GM18519 (cell line): ENCODE data around the gene CXCR5.
"Not testable (repeated sequence)": the region's sequence is repeated elsewhere in the genome, so short reads cannot be mapped to it uniquely, and the experiment has no call there.

Experiments
- ATAC-seq: cut with Tn5 transposase; IDR thresholded peaks from one replicate; pipeline ENCODE4 v1.9.1; 2021; ENCODE audit warnings: mild to moderate bottlenecking, moderate library complexity; ENCODE audit not compliant: unreplicated experiment, low FRiP score

CXCR5 gene, protein sequence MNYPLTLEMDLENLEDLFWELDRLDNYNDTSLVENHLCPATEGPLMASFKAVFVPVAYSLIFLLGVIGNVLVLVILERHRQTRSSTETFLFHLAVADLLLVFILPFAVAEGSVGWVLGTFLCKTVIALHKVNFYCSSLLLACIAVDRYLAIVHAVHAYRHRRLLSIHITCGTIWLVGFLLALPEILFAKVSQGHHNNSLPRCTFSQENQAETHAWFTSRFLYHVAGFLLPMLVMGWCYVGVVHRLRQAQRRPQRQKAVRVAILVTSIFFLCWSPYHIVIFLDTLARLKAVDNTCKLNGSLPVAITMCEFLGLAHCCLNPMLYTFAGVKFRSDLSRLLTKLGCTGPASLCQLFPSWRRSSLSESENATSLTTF

DNA sequence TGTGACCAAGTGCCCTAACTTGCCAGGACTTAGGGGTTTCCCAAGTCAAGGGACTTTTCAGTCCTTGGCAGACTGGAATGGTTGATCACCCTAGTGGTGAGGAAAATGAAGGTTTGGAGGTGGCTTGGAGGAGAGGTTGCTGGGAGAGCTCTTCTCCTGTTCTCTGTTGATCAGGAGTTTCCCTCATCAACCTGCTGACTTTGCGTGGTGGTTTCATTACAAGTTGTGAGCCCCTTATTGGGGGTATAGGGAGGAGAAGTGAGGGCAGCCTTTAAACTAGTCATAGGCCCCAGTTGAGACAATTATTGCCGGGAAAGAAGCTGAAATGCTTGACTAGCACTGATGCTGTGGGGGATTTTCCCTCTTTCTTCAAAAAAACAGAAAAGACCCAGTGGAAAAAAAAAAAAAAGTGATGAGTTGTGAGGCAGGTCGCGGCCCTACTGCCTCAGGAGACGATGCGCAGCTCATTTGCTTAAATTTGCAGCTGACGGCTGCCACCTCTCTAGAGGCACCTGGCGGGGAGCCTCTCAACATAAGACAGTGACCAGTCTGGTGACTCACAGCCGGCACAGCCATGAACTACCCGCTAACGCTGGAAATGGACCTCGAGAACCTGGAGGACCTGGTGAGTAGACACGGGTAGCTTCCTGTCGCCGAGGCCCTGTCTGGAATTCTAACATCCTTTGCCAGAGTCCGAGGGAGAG is at the start of gene CXCR5:
TSS of gene CXCR5 (plus strand) at position 525 of the 704 bp plus-strand sequence. CDS start at position 575, 50 bp downstream.
- ATAC-seq: no peak

DNA sequence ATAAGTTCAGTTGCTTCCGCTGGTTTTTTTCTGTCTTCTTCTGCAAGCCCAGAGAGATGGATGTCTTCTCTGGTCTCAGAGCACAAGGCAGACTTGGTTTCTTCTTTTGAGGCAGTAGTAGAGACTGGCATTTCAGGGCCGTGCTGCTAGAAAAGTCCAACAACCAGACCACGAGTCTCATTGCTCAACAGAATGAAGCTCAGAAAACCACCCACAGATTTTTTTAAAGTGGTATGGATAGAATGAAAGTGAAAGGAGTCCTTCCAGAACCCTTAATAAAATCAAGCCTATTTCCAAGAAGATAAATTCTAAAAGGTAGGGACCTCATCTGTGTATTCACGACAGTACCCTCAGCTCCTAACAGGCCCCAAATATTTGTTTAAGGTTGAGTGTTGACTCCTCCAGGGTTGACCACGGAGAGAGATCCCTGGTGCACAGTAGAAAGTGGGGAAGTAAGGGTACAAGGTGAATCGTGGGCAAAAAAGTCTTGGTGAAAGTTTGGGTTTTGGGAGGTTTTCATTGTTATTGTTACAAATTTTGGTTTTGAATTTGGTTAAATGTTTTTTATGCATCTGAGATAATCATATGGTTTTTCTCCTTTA is 49.2 kb upstream of the CXCR5 start:
- no peak for ATAC-seq

GRCh38 chr11:118837868-118838267 is 45.8 kb upstream of the CXCR5 start:
- no peak for ATAC-seq

DNA sequence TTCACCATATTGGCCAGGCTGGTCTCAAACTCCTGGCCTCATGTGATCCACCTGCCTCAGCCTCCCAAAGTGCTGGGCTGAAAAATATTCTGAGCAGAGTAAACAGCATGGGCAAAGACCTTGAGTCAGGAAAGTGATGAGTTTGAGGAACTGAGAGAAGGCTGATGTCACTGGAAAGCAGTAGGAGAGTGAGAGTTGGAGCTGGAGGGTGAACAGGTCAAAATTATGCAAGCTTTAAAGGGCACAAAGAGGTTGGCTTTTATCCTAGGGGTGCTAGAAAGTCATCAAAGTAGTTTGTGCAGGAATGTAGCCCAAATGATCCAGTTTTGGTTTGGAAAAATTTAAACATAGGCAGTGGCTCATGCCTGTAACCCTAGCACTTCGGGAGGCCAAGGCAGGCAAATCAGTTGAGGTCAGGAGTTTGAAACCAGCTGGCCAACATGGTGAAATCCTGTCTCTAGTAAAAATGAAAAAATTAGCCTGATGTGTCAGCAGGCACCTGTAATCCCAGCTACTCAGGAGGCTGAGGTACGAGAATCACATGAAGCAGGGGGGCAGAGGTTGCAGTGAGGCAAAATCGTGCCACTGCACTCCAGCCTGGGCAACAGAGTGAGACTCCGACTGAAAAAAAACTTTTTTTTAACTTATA is 44.7 kb upstream of the CXCR5 start:
- ATAC-seq: no peak

DNA sequence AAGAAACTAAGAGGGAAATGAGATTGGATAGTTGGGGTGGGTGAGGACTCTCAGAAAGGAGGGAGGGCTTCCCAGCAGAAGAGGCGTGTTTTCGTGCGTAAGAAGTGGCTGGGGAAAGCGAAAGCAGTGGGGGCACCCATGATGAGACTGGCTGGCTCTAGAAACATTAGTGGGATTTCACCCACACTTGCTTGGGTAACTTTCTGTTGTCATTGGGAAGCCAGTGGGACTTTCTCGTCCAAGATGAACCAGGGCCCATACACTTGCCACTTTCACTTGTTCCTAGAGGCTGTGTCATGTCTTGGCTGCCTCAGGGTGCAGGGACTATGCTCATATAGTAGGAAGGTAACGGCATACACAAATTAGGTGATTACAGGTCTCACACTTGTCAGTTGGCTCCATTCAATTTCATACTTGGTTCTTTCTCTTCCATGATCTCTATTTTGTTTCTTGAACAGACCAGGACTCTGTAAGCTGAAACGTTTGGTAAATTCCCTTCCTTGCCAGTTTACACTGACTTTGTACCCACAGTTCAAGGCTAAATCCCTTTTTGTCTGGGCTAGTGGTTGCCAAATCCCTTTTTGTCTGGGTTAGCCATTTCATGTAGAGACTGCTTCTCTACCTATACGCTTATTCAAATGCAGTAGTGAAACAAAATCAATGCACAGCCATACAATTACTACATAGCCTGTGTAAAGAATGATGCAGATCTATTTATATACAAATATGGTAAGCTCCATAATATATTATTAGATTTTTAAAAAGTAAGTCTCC is 42.0 kb upstream of the CXCR5 start:
- no peak for ATAC-seq

DNA sequence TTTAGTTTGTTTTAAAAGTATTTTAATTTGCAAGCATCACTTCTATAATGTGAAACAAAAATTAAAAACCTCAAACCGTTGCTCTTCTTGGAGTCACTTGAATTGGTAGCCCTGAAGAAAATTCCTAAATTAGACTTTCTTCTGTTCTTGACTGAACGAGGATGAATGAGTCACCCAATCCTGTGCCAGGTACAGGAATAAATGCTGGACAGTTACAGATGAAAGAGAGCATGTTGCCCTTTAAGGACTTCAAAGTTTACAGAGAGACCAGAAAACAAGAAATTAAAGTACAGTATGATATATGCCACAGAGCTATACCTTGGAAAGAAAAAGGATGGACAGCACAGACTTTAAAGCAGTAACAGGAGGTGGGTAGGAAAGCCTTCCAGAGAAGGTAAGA is 41.3 kb upstream of the CXCR5 start:
- ATAC-seq: no peak

GRCh38 chr11:118842843-118843242 is 40.8 kb upstream of the CXCR5 start:
- ATAC-seq: not testable (repeated sequence)

DNA sequence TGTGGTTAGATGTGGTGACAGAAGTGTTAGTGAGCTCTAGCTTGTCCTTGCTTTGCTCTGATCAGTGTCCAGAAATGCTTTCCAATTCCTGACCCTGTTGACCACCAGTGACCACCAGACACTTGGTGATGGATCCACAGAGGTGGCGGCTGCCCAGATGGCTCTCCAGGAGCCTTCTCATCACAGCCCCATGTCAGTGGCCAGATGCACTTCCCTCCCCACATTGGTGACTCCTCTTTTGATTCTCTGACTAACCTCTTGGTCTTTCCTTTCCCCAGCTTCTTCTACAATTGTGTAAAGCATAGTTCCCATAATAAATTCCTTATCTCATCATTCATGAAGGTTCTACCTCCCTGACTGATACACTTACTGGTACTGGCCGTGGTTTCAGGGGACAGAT is 40.1 kb upstream of the CXCR5 start:
- ATAC-seq: no peak

DNA sequence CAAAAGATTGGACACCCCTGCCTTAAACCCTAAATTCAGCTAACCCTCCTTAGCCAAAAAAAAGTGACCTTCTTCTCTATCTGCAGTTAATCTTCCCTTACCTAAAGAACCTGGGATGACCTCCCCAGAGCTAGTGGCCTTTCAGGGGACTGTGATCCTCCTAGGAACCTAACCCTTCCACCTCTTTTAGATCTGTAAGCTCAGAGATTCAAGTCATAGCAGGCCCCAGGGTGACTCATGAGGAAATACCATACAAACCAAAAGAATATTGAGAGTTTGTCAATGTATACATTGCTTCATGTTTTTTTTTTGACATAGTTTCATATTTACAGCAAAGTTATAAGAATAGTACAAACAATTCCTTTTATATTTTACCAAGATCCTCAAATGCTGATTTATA is 38.3 kb upstream of the CXCR5 start:
- ATAC-seq: no peak

GRCh38 chr11:118846181-118846935 is 37.3 kb upstream of the CXCR5 start:
- no peak for ATAC-seq

DNA sequence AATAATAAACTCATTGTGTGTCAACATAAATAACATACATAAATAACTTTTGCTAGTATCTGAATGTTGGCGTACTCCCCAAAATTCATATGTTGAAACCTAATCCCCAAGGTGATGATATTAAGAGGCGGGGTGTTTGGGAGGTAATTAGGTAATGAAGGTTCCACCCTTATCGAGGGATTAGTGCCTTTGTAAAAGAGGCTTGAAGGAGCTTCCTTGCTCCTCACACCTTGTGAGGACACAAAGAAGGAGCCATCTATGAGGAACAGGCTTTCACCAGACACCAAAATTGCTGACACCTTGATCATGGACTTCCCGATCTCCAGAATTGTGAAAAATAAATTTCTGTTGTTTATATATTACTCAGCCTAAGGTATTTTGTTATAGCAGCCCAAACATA is 33.9 kb upstream of the CXCR5 start:
- no peak for ATAC-seq

- peak; percentile 67 for ATAC-seq
Observed at GRCh38 chr11:118851970-118852369, 31.7 kb upstream of the CXCR5 start.

- no peak for ATAC-seq
Observed at GRCh38 chr11:118853678-118854077, 30.0 kb upstream of the CXCR5 start.

- no peak for ATAC-seq
Observed at GRCh38 chr11:118856314-118856713, 27.4 kb upstream of the CXCR5 start.

GRCh38 chr11:118857385-118857784 is 26.3 kb upstream of the CXCR5 start:
- ATAC-seq: no peak

- no peak for ATAC-seq
Observed at GRCh38 chr11:118859973-118860372, 23.7 kb upstream of the CXCR5 start.

DNA sequence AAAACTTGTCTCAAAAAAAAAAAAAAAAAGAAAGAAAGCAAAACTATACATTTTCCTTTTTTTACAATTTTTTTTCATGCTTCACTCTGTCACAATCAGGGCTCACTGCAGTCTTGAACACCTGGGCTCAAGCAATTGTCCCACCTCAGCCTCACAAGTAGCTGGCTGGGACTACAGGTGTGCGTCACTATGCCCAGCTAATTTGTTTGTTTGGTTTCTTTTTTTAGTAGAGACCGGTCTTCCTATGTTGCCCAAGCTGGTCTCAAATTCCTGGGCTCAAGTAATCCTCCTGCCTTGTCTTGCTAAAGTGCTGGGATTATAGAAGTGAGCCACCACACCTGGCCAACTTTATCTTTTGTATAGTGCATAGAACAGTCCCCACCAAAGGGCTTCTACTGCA is 15.0 kb upstream of the CXCR5 start:
- ATAC-seq: no peak

DNA sequence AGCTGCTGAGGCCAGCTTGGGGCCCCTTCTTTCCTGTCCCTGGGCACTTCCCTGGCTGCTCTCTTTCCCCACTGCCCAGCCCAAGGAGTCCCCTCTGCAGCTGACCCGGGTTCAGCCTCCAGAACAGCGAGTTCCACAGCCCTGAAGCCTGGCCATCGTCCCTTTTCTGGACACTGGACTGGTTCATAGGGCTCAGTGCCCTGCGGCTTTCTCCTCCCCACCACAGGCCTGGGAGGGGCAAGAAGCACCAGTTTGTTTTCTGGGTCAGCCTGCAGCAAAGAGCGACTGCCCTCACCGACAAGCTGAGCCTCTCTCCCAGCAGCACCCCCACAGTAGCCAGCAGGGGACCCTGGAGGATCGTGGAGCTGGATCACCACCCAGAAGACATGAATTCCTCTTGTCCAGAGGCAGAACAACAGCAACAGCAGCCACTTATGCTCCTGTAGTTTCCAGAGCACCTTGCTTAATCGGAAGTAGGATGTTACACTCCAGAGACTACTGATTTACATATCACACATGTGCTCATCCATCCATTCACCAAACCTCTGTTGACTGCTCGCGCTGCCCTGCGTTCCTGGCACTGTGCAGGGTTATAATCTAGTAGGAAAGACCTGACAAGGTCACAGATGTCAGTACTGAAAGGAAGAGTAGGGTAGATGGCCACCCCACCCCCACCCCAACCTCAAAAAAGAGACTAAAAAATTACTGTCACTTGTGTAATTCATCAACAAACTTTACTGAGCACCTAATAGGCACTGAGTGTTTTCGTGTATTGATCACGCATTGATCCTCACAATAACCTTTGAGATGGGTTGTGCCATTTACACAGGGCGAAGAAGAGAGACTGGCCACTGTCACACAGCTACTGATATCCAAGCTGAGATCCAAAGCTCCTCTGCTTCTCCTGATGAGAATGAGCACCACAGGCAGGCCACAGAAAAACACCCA is 13.0 kb upstream of the CXCR5 start:
- ATAC-seq: peak; percentile 71

GRCh38 chr11:118872403-118872821 is 11.3 kb upstream of the CXCR5 start:
- no peak for ATAC-seq
